ENCODE data around the gene USP30.

The USP30 gene

DNA sequence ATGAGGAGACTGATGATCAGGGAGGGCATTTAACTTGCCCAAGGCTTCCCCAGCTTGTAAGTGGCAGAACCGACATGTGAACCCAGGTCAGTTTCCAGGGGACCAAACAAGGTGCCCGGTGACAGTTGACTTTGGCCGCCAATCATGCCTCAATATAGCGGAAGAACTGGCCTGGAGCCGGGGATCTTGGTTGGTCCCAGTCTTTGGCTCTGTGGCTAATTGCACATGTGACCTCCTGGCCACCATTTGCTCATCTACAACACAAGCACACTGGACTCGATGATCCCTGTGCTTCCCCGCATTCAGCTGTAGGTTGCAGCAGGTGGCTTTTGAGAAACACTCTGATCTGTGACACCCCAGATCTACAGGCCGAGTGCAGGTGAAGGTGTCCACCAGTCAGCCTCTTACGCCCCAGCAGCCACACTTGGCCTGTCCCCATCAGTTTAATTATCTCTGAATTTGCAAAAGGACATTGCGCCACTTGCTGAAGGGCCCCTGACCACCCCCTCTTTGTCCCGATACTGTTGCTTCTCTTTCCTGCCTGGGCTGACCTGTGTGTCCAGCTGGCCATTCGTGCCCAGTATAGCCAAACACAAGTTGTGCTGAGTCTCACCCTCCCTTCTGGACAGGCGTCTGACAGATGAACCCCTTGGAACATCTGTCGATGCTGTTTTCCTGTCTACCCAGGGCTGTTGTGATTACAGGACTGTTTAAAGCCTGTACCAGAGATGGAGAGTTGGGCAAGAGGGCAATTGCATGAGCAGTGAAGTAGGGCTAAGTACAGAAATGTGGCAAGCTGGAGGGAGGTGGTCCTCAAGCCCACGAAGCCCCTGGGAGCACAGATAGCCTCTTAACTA, 78.1 kb downstream of the USP30 start:
- DNase-seq: no peak

DNA sequence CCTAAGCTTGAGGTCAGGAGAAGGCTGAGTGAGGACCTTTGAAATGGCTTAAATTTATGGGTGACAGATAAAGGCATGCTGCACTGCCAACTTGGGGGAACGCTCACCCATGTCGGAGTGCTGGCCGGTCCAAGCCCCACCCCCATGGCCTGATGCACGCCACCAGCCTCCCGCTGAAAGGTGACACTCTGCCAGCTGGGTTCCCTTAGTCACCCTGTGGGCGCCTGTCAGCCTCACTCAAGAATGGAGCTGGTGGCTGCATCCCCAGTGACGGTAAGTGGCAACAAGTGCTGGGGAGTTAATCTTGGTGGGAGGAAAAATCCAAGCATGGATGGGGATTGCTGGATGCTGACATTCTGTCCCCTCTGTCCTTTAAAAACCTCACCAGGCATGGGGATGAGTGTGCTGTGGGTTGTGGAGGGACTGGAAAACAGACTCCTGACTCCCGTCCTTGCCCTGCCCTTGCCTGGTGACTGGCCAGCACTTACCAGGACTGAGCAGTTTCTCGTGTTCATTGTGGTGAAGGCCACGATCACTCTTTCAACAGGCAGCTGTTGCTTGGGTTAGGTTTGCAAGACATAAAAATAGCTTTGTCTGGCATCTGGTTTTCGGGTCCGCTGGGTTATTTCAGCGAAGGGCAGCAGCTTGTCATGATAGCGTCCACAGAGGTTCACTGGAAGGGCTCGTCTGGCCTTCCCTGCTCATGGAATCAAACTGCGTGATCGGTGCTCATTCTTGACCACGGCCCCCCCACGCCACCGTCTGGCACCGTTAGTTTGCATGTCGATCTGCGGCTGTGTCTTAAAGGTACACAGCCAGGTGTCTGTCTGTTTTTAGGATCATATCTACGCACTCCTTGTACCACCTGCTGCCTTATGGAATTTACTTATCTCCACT, 79.0 kb downstream of the USP30 start:
- DNase-seq: no peak

- no peak for DNase-seq
These were observed 82.0 kb downstream of the USP30 start for GRCh38 chr12:109134186-109134917.

DNA sequence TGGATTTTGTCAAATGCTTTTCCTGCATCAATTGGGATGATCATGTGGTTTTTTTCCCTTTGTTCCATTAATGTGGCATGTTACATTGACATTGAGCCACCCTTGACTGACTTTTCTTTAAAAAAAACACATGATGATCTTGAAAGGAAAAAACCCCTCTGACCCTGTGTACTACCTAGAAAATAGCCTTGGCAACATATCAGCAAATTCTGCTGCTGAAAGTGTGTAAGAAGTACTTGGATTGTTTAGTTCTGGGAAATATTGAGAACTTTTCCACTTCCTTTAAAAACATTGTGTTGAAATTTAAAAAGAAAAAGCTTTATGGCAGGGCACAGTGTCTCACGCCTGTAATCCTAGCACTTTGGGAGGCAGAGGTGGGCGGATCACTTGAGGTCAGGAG, 84.7 kb downstream of the USP30 start:
- no peak for DNase-seq

All from activated CD8-positive, alpha-beta memory T cell treated with anti-CD3 and anti-CD28 coated beads for 24 hours (primary cell).